Measurements from ENCODE around the gene ALCAM.
"Not testable (repeated sequence)": the region's sequence is repeated elsewhere in the genome, so short reads cannot be mapped to it uniquely, and the experiment has no call there.

ALCAM gene

GRCh38 chr3:105598042-105598796, 231.5 kb downstream of the ALCAM start:
- in situ Hi-C loops (cut with MboI; ENCODE audit: low pct_unique_long_range_greater_than_20kb, low sequenced_read_pairs, unreplicated experiment), result no loop called here
- TF ChIP-seq CTCF (IDR thresholded peaks at IDR 0.05; ENCODE audit: extremely low read depth, insufficient read depth, missing control alignments), result no peak
- no peak for DNase-seq (ENCODE audit: low spot score)

GRCh38 chr3:105599350-105599749, 232.6 kb downstream of the ALCAM start:
- in situ Hi-C loops (cut with MboI; ENCODE audit: low pct_unique_long_range_greater_than_20kb, low sequenced_read_pairs, unreplicated experiment), result no loop called here
- no peak for DNase-seq (ENCODE audit: low spot score)
- TF ChIP-seq CTCF (IDR thresholded peaks at IDR 0.05; ENCODE audit: extremely low read depth, insufficient read depth, missing control alignments), result no peak

GRCh38 chr3:105601756-105602155, 235.0 kb downstream of the ALCAM start:
- DNase-seq (ENCODE audit: low spot score); in situ Hi-C loops (cut with MboI; ENCODE audit: low pct_unique_long_range_greater_than_20kb, low sequenced_read_pairs, unreplicated experiment): not testable (repeated sequence)

- in situ Hi-C loops (cut with MboI; ENCODE audit: low pct_unique_long_range_greater_than_20kb, low sequenced_read_pairs, unreplicated experiment); DNase-seq (ENCODE audit: low spot score): not testable (repeated sequence)
These were observed 235.6 kb downstream of the ALCAM start for GRCh38 chr3:105602286-105602685.

GRCh38 chr3:105603516-105603915, 236.8 kb downstream of the ALCAM start:
- in situ Hi-C loops (cut with MboI; ENCODE audit: low pct_unique_long_range_greater_than_20kb, low sequenced_read_pairs, unreplicated experiment); DNase-seq (ENCODE audit: low spot score): not testable (repeated sequence)

GRCh38 chr3:105606016-105606415, 239.3 kb downstream of the ALCAM start:
- no peak for DNase-seq (ENCODE audit: low spot score)
- TF ChIP-seq CTCF (IDR thresholded peaks at IDR 0.05; ENCODE audit: extremely low read depth, insufficient read depth, missing control alignments), result no peak
- in situ Hi-C loops (cut with MboI; ENCODE audit: low pct_unique_long_range_greater_than_20kb, low sequenced_read_pairs, unreplicated experiment), result no loop called here

GRCh38 chr3:105608623-105609022, 241.9 kb downstream of the ALCAM start:
- no peak for TF ChIP-seq CTCF (IDR thresholded peaks at IDR 0.05; ENCODE audit: extremely low read depth, insufficient read depth, missing control alignments)
- no peak for DNase-seq (ENCODE audit: low spot score)
- in situ Hi-C loops (cut with MboI; ENCODE audit: low pct_unique_long_range_greater_than_20kb, low sequenced_read_pairs, unreplicated experiment), result no loop called here

GRCh38 chr3:105610473-105610872, 243.8 kb downstream of the ALCAM start:
- in situ Hi-C loops (cut with MboI; ENCODE audit: low pct_unique_long_range_greater_than_20kb, low sequenced_read_pairs, unreplicated experiment), result no loop called here
- TF ChIP-seq CTCF (IDR thresholded peaks at IDR 0.05; ENCODE audit: extremely low read depth, insufficient read depth, missing control alignments), result no peak
- no peak for DNase-seq (ENCODE audit: low spot score)
